Left lung (tissue), 10 donors: ENCODE measurements around the gene CCDC187. TPM values are rescaled to one million over a fixed set of nuclear protein-coding genes. Genes with fewer than 3 reads are reported as not detected.

Experiments
- ATAC-seq: fragments of 200-7000 bp; cut with Tn5 transposase; one replicate; pipeline ENCODE4 v1.9.1; 2020; ENCODE audit warnings: moderate library complexity
- DNase-seq, 4 donors: peaks; one replicate each; pipeline ENCODE4 v3.0.0-alpha.2; 2013 to 2020
- H3K27ac ChIP-seq, 2 donors: fragments of 200-600 bp; sonication (generic) in 1 of 2; one replicate each; pipeline versions ENCODE4 v1.5.0 to v1.8.0; 2020 to 2021
- H3K27me3 ChIP-seq, 2 donors: fragments of 200-600 bp; sonication (generic) in 1 of 2; one replicate each; pipeline versions ENCODE4 v1.5.0 to v1.8.0; 2020 to 2021
- H3K36me3 ChIP-seq, 2 donors: fragments of 200-600 bp; sonication (generic) in 1 of 2; one replicate each; pipeline versions ENCODE4 v1.5.0 to v1.8.0; 2020 to 2021
- H3K4me1 ChIP-seq, 2 donors: fragments of 200-600 bp; one replicate each; pipeline ENCODE4 v1.8.0; 2021
- H3K4me3 ChIP-seq, 2 donors: fragments of 200-600 bp; sonication (generic) in 1 of 2; one replicate each; pipeline versions ENCODE4 v1.5.0 to v1.8.0; 2020 to 2021; ENCODE audit warnings: mild to moderate bottlenecking in 1 of 2
- H3K9me3 ChIP-seq, 2 donors: fragments of 200-600 bp; sonication (generic) in 1 of 2; one replicate each; pipeline versions ENCODE4 v1.5.0 to v1.8.0; 2020 to 2021
- intact Hi-C, 2 donors: fragments of 100-400 bp; cut with DNase I; formaldehyde crosslinking; loops; one replicate each; pipeline versions ENCODE4 v1.11.2 to v1.14.2; 2022
- polyA plus RNA-seq, 6 donors: library from polyadenylated mRNA; unstranded; fragments of 120-200 nt; gene quantifications; one replicate each; pipeline ENCODE4 v1.2.1, GENCODE V29; 2013; ENCODE audit not compliant: insufficient read length in 6 of 6
- total RNA-seq, 2 donors: library from RNA; stranded (reverse); fragmentation: NEBNext Ultra II Directional; extraction: Animal tissue kit (Norgen Biotek cat#: 25700); gene quantifications; one replicate each; pipeline ENCODE4 v1.2.1, GENCODE V29; 2021
- TF ChIP-seq, protein P1 (sequence below), 2 donors: fragments of 200-600 bp; sonication (generic) in 1 of 2; IDR thresholded peaks; one replicate each; pipeline versions ENCODE4 v1.5.0 to v1.8.0; 2021; ENCODE audit warnings: antibody characterized with exemption in 2 of 2
- donor health status: DM: no; HTN: yes; CAD: no.
- donor health status: DM: no; HTN: no; CAD: no.

Gene CCDC187
- total and polyA plus RNA-seq, 8 donors = 0.47 to 3.0 (median 1.9) TPM

DNA sequence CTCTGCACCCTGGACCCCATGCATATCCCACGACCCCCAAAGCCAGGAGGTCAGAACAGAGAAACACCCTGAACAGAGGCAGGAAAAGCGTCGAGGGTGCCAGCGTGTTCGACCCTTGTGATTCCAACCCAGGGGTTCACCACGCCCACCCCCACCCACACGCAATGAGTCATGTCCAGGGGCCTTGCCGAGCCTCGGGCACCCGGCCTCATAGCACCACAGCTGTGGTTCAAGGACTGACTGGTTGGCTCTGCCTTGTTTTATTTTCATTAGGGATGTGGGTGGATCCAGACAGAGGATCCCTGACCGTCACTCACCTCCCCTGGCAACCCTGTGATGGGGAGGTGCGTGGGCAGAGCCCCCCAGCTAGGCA lies 48.7 kb downstream of the CCDC187 start:
- DNase-seq (peak in 1 of 4 donors; percentile 22), ATAC-seq (no peak)
- no peak overlapping the region for H3K27ac ChIP-seq
- H3K4me1 ChIP-seq = no peaks in the 10 kb centered on the region
- peaks cover 0 to 59% of the 10 kb centered on the region in 2 donors for H3K27me3 ChIP-seq
- no peaks in the 10 kb centered on the region for H3K9me3 ChIP-seq
- no peak overlapping the region for H3K4me3 ChIP-seq
- TF ChIP-seq, protein P1, sequence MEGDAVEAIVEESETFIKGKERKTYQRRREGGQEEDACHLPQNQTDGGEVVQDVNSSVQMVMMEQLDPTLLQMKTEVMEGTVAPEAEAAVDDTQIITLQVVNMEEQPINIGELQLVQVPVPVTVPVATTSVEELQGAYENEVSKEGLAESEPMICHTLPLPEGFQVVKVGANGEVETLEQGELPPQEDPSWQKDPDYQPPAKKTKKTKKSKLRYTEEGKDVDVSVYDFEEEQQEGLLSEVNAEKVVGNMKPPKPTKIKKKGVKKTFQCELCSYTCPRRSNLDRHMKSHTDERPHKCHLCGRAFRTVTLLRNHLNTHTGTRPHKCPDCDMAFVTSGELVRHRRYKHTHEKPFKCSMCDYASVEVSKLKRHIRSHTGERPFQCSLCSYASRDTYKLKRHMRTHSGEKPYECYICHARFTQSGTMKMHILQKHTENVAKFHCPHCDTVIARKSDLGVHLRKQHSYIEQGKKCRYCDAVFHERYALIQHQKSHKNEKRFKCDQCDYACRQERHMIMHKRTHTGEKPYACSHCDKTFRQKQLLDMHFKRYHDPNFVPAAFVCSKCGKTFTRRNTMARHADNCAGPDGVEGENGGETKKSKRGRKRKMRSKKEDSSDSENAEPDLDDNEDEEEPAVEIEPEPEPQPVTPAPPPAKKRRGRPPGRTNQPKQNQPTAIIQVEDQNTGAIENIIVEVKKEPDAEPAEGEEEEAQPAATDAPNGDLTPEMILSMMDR (IDR thresholded peaks at IDR 0.05) = no peak
- intact Hi-C loops = no loop called here
- H3K36me3 ChIP-seq = no peaks in the 10 kb centered on the region

DNA sequence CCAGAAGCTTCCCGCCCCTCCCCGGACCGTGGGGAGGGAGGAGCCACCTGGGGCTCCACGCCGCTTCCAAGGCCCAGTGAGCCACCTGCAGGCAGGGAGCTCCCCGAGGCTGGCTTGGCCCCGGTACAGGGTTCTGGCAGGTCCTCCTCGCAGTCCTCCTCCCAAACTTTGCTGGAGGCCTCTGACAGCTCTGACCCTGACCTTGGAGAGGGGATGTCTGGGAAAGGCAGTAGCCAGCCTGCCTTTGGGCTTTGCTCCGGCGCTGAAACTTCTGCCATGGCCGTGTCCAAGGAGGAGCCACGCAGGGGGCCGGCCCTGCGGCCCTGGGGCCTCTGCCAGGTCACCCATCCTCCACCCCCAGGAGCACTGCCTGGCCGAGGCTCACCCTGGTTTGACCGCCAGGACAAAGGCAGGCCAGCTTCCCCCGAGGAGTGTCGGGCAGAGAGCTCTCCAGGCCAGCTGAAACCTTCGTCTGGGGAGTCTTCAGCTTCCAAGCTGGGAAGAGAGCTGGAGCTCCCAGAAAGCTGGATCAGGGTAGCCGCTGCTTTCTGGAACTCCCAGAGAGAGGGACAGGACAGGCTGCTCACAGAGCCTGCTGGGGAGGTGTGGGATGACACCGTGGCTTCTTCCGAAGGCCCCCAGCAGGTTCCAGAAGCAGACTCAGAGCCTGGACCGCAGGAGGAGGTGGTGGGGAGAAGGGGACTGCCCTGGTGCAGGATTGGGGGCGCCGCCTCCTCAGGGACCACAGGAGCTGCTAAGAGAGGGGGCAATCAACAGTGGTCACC lies 49.3 kb downstream of the CCDC187 start:
- peaks cover 0 to 59% of the 10 kb centered on the region in 2 donors for H3K27me3 ChIP-seq
- DNase-seq (peak in 1 of 4 donors; percentile 76), ATAC-seq (no peak)
- no peaks in the 10 kb centered on the region for H3K9me3 ChIP-seq
- TF ChIP-seq, protein P1 (IDR thresholded peaks at IDR 0.05) = no peak
- H3K27ac ChIP-seq = no peak overlapping the region
- intact Hi-C loops = no loop called here
- no peak overlapping the region for H3K4me3 ChIP-seq
- no peaks in the 10 kb centered on the region for H3K36me3 ChIP-seq
- H3K4me1 ChIP-seq = no peaks in the 10 kb centered on the region

DNA sequence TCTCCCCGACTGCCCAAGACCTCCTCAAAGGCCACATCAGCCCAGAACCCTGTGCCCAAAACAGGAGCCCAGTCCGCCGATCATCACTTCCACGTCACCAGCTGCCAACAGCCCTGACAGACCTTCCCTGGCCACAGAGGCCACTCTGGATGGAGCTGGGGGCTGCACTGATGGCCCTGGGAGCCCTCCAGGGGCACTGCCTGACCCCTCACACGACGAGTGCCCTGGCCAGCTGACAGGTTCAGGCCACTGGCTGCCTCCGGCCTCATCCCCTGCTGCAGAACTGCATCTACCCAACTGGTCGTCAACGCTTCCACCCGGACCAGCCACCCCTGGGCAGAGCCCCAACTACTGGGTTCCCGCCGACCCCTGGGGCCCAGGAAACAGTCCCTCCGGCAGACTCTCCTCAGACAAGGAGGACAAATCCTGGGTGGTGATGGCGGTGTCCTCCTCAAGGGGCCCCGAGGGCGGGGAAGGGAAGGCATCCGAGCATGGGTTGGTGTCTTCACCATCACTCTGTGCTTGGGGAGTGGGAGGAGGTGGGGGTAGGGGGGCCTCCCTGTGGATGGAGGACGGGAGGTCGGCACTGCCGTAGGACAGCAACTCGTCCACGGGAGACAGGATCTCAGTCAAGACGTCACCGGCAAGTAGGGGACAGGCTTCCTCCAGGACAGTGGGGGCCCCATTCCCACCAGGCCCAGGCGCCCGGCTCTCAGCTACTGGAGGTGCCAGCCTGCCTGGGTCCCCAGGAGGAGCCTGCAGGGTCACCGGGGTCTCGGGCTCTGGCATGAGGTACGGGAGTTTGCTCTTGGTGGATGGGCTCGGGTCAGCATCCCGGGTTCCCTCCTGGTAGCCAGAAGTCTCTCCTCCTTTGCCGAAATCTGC lies 50.4 kb downstream of the CCDC187 start:
- no peak for ATAC-seq
- intact Hi-C loops = no loop called here
- no peaks in the 10 kb centered on the region for H3K9me3 ChIP-seq
- no peak overlapping the region for H3K27ac ChIP-seq
- DNase-seq = peak in 1 of 4 donors; percentile 62
- peaks cover 0 to 55% of the 10 kb centered on the region in 2 donors for H3K27me3 ChIP-seq
- H3K4me3 ChIP-seq = no peak overlapping the region
- H3K36me3 ChIP-seq = no peaks in the 10 kb centered on the region
- H3K4me1 ChIP-seq = no peaks in the 10 kb centered on the region
- TF ChIP-seq, protein P1 (IDR thresholded peaks at IDR 0.05) = no peak

DNA sequence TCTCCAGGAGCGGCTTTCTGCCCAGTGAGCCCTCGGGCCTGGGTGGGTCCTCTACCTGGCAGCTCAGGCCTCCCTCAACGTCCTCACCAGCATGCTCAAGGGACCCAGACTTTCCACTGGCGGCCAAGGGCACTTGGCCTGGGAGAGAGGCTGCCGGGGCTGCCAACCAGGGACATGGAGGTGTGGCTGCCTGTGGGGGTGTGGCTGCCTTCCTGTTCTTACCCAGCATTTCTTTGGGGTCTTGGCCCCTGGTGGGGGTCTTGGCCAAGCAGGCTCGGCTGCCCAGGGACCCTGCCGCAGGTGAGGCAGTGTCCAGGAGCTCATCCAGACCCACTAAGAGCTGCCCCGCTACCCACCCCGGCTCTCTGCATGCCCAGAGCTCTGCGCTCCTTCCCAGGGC lies 51.0 kb downstream of the CCDC187 start:
- ATAC-seq = no peak
- H3K27ac ChIP-seq = no peak overlapping the region
- TF ChIP-seq, protein P1 (IDR thresholded peaks at IDR 0.05) = no peak
- no peaks in the 10 kb centered on the region for H3K36me3 ChIP-seq
- H3K9me3 ChIP-seq = no peaks in the 10 kb centered on the region
- peaks cover 0 to 48% of the 10 kb centered on the region in 2 donors for H3K27me3 ChIP-seq
- intact Hi-C loops = no loop called here
- no peaks in the 10 kb centered on the region for H3K4me1 ChIP-seq
- peak in 1 of 4 donors; percentile 62 for DNase-seq
- no peak overlapping the region for H3K4me3 ChIP-seq

DNA sequence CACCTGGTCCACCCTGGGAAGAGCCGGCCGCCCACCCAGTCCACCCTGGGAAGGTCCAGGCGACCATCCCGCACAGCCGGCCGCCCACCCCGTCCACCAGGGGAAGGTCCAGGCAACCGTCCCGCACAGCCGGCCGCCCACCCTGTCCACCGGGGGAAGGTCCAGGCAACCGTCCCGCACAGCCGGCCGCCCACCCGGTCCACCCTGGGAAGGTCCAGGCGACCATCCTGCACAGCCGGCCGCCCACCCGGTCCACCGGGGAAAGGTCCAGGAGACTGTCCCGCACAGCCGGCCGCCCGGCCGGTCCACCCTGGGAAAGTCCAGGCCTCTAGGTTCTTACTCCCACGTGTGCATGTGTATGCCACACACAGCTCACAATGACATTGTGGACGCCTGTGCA lies 51.6 kb downstream of the CCDC187 start:
- TF ChIP-seq, protein P1 (IDR thresholded peaks at IDR 0.05) = no peak
- no peaks in the 10 kb centered on the region for H3K9me3 ChIP-seq
- H3K27ac ChIP-seq = no peak overlapping the region
- ATAC-seq (no peak), DNase-seq (peak in 1 of 4 donors; percentile 59)
- intact Hi-C loops = no loop called here
- peaks cover 0 to 46% of the 10 kb centered on the region in 2 donors for H3K27me3 ChIP-seq
- no peaks in the 10 kb centered on the region for H3K4me1 ChIP-seq
- no peaks in the 10 kb centered on the region for H3K36me3 ChIP-seq
- no peak overlapping the region for H3K4me3 ChIP-seq
